GM19023 (cell line): Measurements from ENCODE around the gene VPS72.

Source experiments
- ATAC-seq: cut with Tn5 transposase; IDR thresholded peaks from one replicate; pipeline ENCODE4 v1.9.1; 2021; ENCODE audit warnings: mild to moderate bottlenecking, moderate library complexity; ENCODE audit not compliant: unreplicated experiment

Gene VPS72

GRCh38 chr1:151145304-151146071 is 44.5 kb downstream of the VPS72 start:
- no peak for ATAC-seq

GRCh38 chr1:151144474-151145303 is 45.3 kb downstream of the VPS72 start:
- no peak for ATAC-seq

- no peak for ATAC-seq
Observed at GRCh38 chr1:151143986-151144385, 46.0 kb downstream of the VPS72 start.

GRCh38 chr1:151143057-151143435 is 47.0 kb downstream of the VPS72 start:
- no peak for ATAC-seq

- no peak for ATAC-seq
Observed at GRCh38 chr1:151142411-151143056, 47.5 kb downstream of the VPS72 start.

GRCh38 chr1:151137789-151138188 is 52.2 kb downstream of the VPS72 start:
- no peak for ATAC-seq

GRCh38 chr1:151135433-151136385 is 54.3 kb downstream of the VPS72 start:
- ATAC-seq, result no peak

GRCh38 chr1:151134991-151135390 is 55.0 kb downstream of the VPS72 start:
- no peak for ATAC-seq

GRCh38 chr1:151134396-151134795 is 55.6 kb downstream of the VPS72 start:
- no peak for ATAC-seq

- ATAC-seq, result no peak
Observed at GRCh38 chr1:151133018-151133806, 56.8 kb downstream of the VPS72 start.

- no peak for ATAC-seq
Observed at GRCh38 chr1:151132335-151133017, 57.5 kb downstream of the VPS72 start.

- ATAC-seq, result no peak
Observed at GRCh38 chr1:151131701-151132334, 58.2 kb downstream of the VPS72 start.

- no peak for ATAC-seq
Observed at GRCh38 chr1:151130987-151131586, 58.9 kb downstream of the VPS72 start.

GRCh38 chr1:151128800-151129199 is 61.2 kb downstream of the VPS72 start:
- ATAC-seq, result no peak
